ENCODE measurements around the gene ESD.

GRCh38 chr13:46759846-46760245 lies 37.1 kb downstream of the ESD start:
- TF ChIP-seq POLR2A (IDR thresholded peaks at IDR 0.05) (no peak), CTCF (IDR thresholded peaks at IDR 0.05) (no peak)
